NCI-H1436 (cell line): ENCODE data around the gene SLC4A1AP.
"Not testable (repeated sequence)": the region's sequence is repeated elsewhere in the genome, so short reads cannot be mapped to it uniquely, and the experiment has no call there.

ENCODE experiments used
- DNase-seq: peaks from one replicate; lab custom pipeline; 2025; lab: John Stamatoyannopoulos, UW

Gene SLC4A1AP

GRCh38 chr2:27652790-27653189, 10.9 kb upstream of the SLC4A1AP start:
- DNase-seq = no peak

GRCh38 chr2:27653397-27653796, 10.3 kb upstream of the SLC4A1AP start:
- no peak for DNase-seq

DNA sequence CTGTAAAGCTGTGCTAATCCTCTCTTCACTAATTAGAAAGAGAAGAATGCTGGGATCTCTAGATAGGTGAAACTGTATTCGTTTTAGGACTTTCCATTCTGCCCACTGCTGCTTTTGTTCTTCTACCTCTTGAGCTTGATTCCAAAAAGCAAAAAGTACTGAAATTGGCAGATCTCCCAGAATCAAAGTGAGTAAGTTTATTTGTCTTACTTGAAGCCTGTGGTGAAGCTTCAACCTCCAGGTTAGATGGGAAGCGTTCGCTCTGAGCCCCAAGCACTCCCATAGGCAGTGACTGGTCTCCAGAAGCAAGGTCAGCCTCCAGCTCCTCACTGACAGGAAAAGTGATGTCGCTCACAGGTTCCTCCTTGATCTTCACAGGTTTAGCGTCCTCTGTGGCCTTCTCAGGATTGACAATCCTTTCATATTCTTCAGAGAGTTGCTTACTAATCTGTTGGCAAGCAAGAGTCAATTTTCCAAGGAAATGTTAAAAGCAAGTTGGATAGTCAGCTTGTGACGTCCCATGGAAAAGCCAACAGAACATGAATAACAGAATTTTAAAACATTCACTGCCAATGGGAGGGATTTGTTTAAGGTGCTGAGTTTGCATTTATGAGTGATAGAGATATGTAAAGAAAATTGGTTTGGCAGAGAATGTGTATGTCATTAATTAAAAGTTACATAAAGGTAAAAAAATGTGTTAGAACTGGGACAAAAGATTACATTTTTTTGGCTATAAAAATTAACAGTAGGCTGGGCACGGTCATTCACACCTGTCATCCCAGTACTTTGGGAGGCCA, 8.3 kb upstream of the SLC4A1AP start:
- DNase-seq = no peak

- no peak for DNase-seq
Measured at GRCh38 chr2:27661371-27661770, 2.3 kb upstream of the SLC4A1AP start.

- no peak for DNase-seq
Measured at GRCh38 chr2:27664154-27664574, 475 bp downstream of the SLC4A1AP start.

DNA sequence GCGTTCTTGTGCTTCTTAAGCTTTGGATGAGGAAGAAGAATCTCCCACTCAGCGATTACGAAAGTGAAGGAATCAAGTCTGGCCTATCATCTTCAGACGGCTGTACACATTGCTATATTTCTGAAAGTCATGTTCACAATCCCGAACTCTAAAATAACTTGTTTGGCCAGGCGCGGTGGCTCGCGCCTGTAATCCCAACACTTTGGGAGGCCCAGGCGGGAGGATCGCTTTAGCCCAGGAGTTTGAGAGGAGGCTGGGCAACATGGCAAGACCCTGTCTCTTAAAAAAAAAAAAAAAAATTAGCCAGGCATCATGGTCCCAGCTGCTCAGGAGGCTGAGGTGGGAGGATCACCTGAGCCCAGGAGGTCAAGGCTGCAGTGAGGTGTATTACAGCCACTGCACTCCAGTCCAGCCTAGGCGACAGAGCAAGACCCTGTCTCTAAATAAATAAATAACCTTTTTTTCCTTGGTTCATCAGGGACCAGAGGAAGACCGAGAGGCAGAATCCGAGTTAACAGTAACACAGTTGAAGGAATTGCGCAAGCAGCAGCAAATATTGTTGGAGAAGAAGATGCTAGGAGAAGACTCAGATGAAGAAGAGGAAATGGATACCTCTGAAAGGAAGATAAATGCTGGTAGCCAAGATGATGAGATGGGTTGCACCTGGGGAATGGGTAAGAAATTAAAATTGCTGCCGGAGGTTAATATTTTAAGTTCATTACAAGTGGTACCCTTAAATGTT, 1.1 kb downstream of the SLC4A1AP start:
- DNase-seq = no peak

DNA sequence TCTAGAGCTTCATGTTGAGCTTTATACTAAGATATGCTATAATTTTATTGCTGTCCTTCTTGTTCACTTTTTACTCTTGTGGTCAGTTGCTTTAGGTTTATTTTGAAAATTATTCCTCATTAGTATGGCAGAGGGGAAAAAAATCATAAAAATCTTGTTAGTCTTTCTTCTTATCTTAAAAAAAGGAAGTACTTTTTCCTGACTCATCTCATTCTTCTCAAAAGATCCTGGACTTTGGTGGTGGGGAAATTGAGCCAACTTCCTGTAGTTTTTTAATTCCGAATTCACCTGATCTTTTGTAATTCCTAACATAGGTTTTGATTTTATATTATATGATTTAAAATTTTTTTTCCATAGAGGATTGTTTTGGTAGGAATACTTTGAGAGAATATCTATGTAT, 3.8 kb downstream of the SLC4A1AP start:
- DNase-seq = no peak

GRCh38 chr2:27671235-27671634, 7.5 kb downstream of the SLC4A1AP start:
- no peak for DNase-seq

DNA sequence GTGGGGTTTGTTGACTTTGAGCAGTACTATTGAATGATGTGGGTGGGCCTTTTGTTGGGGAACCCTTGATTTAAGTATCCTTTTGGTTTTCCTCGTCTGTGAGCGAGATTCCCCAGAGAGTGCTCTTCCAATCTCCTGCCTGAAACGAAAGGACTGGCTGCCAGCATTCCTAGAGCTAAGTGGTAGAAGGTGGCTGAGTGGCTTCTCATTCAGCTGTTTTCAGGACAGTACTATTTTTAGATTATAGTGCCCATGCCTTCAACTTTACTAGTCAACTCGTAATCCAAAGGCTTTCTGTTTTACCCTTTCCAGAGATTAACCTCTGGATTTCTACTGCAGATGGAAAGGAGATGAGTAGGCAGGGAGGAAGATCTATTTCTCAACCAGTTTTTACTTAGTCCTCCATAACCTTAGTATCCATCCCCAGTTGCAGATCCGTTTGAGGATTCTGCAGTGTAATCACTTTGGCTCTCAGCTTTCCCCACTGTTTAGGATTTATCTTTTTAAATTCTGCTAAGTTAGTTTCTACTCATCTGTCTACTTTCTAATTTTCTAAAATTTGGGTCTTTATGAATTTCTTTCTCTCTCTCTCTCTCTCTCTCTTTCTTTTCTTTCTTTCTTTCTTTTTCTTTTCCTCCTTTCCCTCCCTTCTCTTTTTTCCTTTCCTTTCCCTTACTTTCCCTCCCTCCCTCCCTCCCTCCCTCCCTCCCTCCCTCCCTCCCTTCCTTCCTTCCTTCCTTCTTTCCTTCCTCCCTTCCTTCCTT, 9.2 kb downstream of the SLC4A1AP start:
- DNase-seq = no peak

GRCh38 chr2:27680571-27680970, 16.9 kb downstream of the SLC4A1AP start:
- DNase-seq = no peak

DNA sequence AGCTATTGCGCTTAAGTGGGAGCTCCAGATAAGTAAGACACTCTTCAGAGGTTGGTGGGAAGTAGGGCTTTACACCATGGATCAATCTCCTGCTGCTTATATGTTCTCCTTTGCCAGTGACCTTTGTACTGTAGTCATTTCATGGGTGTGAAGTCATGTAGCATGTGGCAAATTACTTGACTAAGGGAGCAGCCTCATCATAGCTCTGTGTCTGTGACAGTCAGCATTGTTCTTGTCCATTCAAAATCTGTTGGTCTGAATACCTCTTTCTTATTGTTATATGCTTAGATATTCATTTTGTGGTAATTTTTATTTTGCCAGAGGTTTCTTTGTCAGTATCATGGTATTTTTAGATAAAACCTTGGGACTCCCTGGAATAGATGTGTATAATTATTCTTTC, 18.2 kb downstream of the SLC4A1AP start:
- no peak for DNase-seq

GRCh38 chr2:27682334-27682771, 18.7 kb downstream of the SLC4A1AP start:
- DNase-seq = not testable (repeated sequence)

GRCh38 chr2:27683390-27684071, 19.8 kb downstream of the SLC4A1AP start:
- DNase-seq = peak; percentile 85

- DNase-seq = not testable (repeated sequence)
Measured at GRCh38 chr2:27685006-27685405, 21.3 kb downstream of the SLC4A1AP start.

DNA sequence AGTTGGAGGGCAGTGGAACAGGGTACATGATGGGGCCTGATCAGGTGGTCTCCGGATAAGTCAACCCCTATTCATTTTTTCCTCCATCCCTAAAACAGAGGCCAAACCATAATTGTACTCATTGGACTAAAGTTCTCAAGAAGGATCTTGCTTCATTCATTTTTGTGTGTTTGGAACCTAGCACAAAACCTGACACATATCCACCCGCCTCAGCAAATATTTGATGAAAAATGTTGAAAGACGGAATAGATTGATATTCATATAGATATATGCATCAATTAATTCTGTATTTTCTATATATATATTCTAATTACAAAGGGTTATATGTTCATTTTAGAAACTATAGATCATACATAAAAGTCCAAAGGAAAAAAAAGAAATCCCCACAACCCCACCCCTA, 21.9 kb downstream of the SLC4A1AP start:
- DNase-seq = no peak

- no peak for DNase-seq
Measured at GRCh38 chr2:27687232-27687631, 23.5 kb downstream of the SLC4A1AP start.

DNA sequence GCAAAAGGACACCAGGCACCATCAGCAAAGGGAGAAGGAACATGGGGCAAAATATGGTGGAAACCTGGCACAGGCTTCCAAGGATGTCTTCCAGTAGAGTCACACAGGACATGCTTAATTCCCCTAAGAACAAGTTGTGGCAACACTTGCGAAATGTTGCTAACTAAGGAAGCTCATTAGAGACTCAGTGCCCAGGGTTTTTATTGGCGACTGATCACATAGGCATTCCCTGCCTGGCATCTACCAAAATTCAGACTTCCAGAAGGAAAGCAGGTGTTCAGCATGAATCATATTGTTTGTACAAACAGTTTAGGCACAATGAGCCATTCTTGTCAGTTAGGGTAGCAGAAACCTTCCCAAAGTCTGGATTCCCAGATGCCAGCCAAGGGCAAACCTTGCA, 25.7 kb downstream of the SLC4A1AP start:
- DNase-seq = no peak

DNA sequence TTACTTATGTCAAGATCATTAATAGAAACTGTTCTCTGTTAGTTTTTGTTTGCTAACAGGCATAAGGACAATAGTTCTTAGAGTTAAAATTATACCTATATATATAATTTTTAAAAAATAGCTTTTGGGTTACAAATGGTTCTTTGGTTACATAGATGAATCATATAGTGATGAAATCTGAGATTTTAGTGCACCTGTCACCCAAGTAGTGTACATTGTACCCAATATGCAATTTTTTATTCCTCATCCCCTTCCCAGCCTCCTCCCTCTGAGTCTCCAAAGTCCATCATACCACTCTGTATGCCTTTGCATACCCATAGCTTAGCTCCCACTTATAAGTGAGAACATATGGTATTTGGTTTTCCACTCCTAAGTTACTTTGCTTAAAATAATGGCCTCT, 26.4 kb downstream of the SLC4A1AP start:
- DNase-seq = no peak

DNA sequence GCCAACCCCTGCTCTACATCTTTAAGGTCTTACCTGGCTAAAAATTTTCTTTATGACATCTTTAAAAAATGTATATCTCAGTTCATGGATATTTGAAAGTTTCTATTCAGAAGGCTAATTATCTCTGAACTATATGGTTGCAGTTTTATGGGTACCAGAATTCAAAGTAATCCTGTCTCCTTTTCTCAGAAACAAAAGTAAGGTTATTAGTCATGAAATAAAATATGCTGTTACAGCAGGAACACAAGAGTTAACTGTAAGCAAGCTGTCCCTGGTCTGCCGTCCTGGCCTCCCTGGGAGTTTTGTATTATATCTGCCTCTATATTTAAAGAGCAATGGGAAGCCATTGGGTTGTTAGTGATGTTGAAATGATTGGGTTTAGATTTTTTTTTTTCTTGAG, 34.0 kb downstream of the SLC4A1AP start:
- DNase-seq = no peak

GRCh38 chr2:27701676-27702075, 38.0 kb downstream of the SLC4A1AP start:
- DNase-seq = no peak

- no peak for DNase-seq
Measured at GRCh38 chr2:27702302-27702701, 38.6 kb downstream of the SLC4A1AP start.
